Neuronal stem cell (in vitro differentiated cells): ENCODE data around the gene OR10G6.

Experiments
- DNase-seq: peaks from one replicate; pipeline ENCODE4 v3.0.0-alpha.2; 2013; ENCODE audit warnings: low spot score
- H2AFZ ChIP-seq: one replicate; pipeline ENCODE4 v1.6.1; 2013; ENCODE audit warnings: mild to moderate bottlenecking, low read length, inconsistent platforms
- H2AK5ac ChIP-seq: 2 replicates; pipeline ENCODE4 v1.6.1; 2013; ENCODE audit warnings: low read depth, mild to moderate bottlenecking, inconsistent platforms, low read length, moderate library complexity, mixed read lengths
- H2BK120ac ChIP-seq: 2 replicates; pipeline ENCODE4 v1.6.1; 2013; ENCODE audit warnings: low read depth, mild to moderate bottlenecking, inconsistent platforms, low read length, moderate library complexity, mixed read lengths
- H2BK12ac ChIP-seq: one replicate; pipeline ENCODE4 v1.6.1; 2013; ENCODE audit warnings: low read length, inconsistent platforms
- H2BK15ac ChIP-seq: 2 replicates; pipeline ENCODE4 v1.6.1; 2013; ENCODE audit warnings: mild to moderate bottlenecking, low read length, inconsistent platforms, mixed read lengths
- H2BK5ac ChIP-seq: one replicate; pipeline ENCODE4 v1.6.1; 2013; ENCODE audit warnings: inconsistent platforms, mild to moderate bottlenecking, low read length, moderate library complexity
- H3K14ac ChIP-seq: one replicate; pipeline ENCODE4 v1.6.1; 2013; ENCODE audit warnings: low read length, inconsistent platforms
- H3K18ac ChIP-seq: 2 replicates; pipeline ENCODE4 v1.6.1; 2013; ENCODE audit warnings: low read length, inconsistent platforms
- H3K23ac ChIP-seq: 2 replicates; pipeline ENCODE4 v1.6.1; 2013; ENCODE audit warnings: low read depth, mild to moderate bottlenecking, mixed read lengths, low read length, inconsistent platforms; ENCODE audit not compliant: poor library complexity
- H3K27ac ChIP-seq: replicated peaks from 3 replicates; pipeline ENCODE4 v1.5.1; 2013; ENCODE audit warnings: low read length, inconsistent platforms
- H3K27me3 ChIP-seq, 3 experiments: 2 replicates each; pipeline ENCODE4 v1.6.1; 2013; ENCODE audit warnings: low read length in 3 of 3, mild to moderate bottlenecking in 2 of 3, inconsistent platforms in 1 of 3, low read depth in 1 of 3, mixed read lengths in 1 of 3, moderate library complexity in 1 of 3; ENCODE audit not compliant: control insufficient read depth in 3 of 3, insufficient read depth in 3 of 3
- H3K36me3 ChIP-seq, 2 donors: replicated peaks in 1 of 2; 2 replicates each; pipeline ENCODE4 v1.6.1; 2013; ENCODE audit warnings: low read length in 2 of 2; ENCODE audit not compliant: control insufficient read depth in 2 of 2, insufficient read depth in 2 of 2
- H3K4ac ChIP-seq: 2 replicates; pipeline ENCODE4 v1.6.1; 2013; ENCODE audit warnings: inconsistent platforms, mild to moderate bottlenecking, low read length, moderate library complexity
- H3K4me1 ChIP-seq, 2 donors: 1 replicate in 1 of 2; 2 replicates in 1 of 2; pipeline ENCODE4 v1.6.1; 2013; ENCODE audit warnings: low read length in 2 of 2, low read depth in 1 of 2; ENCODE audit not compliant: control insufficient read depth in 2 of 2, insufficient read depth in 1 of 2
- H3K4me2 ChIP-seq: one replicate; pipeline ENCODE4 v1.6.1; 2013; ENCODE audit warnings: mild to moderate bottlenecking, low read length, inconsistent platforms; ENCODE audit not compliant: insufficient read depth, poor library complexity, severe bottlenecking
- H3K4me3 ChIP-seq, 2 donors: 2 replicates each; pipeline ENCODE4 v1.5.1; 2013; ENCODE audit warnings: low read length in 2 of 2, mild to moderate bottlenecking in 2 of 2, inconsistent platforms in 1 of 2, moderate library complexity in 1 of 2
- H3K79me1 ChIP-seq: one replicate; pipeline ENCODE4 v1.6.1; 2013; ENCODE audit warnings: low read depth, mild to moderate bottlenecking, inconsistent platforms, low read length, moderate library complexity
- H3K9ac ChIP-seq: one replicate; pipeline ENCODE4 v1.6.1; 2013; ENCODE audit warnings: mild to moderate bottlenecking, low read depth, low read length, inconsistent platforms; ENCODE audit not compliant: poor library complexity
- H3K9me3 ChIP-seq, 2 donors: replicated peaks in 1 of 2; 2 replicates each; pipeline versions ENCODE3 to v1.6.1; 2013; ENCODE audit warnings: low read length in 2 of 2, mild to moderate bottlenecking in 2 of 2, inconsistent platforms in 1 of 2, low read depth in 1 of 2, mixed read lengths in 1 of 2, moderate library complexity in 1 of 2; ENCODE audit not compliant: control insufficient read depth in 2 of 2, insufficient read depth in 1 of 2
- H4K8ac ChIP-seq: one replicate; pipeline ENCODE4 v1.6.1; 2013; ENCODE audit warnings: low read depth, mild to moderate bottlenecking, inconsistent platforms, low read length, moderate library complexity
- H4K91ac ChIP-seq: one replicate; pipeline ENCODE4 v1.6.1; 2013; ENCODE audit warnings: low read length, low read depth, mild to moderate bottlenecking, inconsistent platforms; ENCODE audit not compliant: poor library complexity
- WGBS, 2 donors: extraction: QIAGEN DNeasy Blood & Tissue Kit; methylation state at CpG; one replicate each; pipeline ENCODE4 v1.1.7; 2013; ENCODE audit warnings: missing lambda C conversion rate in 2 of 2, mixed read lengths in 1 of 2; ENCODE audit not compliant: insufficient read length in 2 of 2, insufficient replicate concordance in 1 of 2; ENCODE audit errors: extremely low coverage in 2 of 2; 5-methylcytosine and 5-hydroxymethylcytosine counted together

Gene OR10G6

DNA sequence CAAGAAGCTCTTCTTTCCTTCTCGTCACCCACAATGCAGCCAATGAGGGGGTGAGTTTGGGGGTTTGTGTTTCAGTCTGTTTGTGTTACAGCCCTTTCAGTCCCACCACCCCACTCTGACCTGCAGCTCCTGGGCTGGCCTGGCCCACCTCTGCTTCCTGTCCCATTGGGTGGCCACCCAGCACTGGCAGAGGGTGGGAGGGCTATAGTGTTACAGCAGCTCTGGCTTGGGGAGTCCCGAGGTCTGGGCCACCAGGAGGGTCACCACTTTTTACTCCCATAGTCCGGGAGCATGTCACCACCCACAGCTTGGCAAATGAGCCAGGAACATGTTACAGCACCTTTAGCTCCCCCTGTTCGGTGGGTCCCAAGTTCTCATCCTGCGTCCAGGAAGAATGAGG is 15.7 kb downstream of the OR10G6 start:
- H3K36me3 ChIP-seq: no peaks in the 10 kb centered on the region
- H3K9ac ChIP-seq: no peak overlapping the region
- no peak overlapping the region for H3K4me3 ChIP-seq
- no peaks in the 10 kb centered on the region for H3K9me3 ChIP-seq
- no peak overlapping the region for H3K4me2 ChIP-seq
- no peak overlapping the region for H3K27ac ChIP-seq
- H3K23ac ChIP-seq: no peak overlapping the region
- H3K4me1 ChIP-seq: peaks cover 0 to 5% of the 10 kb centered on the region in 2 donors
- H2BK5ac ChIP-seq: peak overlapping the region; percentile 2
- no peak overlapping the region for H3K4ac ChIP-seq
- no peak overlapping the region for H2BK15ac ChIP-seq
- no peak overlapping the region for H2BK12ac ChIP-seq
- no peaks in the 10 kb centered on the region for H3K79me1 ChIP-seq
- no peak overlapping the region for H3K14ac ChIP-seq
- H4K8ac ChIP-seq: no peak overlapping the region
- H3K18ac ChIP-seq: no peak overlapping the region
- H2BK120ac ChIP-seq: no peak overlapping the region
- H2AK5ac ChIP-seq: no peak overlapping the region
- no peak for DNase-seq
- no peak overlapping the region for H4K91ac ChIP-seq
- H3K27me3 ChIP-seq: no peaks in the 10 kb centered on the region
- WGBS, 2 donors: no CpG with 5 or more reads among the region's 5 CpGs
- H2AFZ ChIP-seq: no peak overlapping the region

DNA sequence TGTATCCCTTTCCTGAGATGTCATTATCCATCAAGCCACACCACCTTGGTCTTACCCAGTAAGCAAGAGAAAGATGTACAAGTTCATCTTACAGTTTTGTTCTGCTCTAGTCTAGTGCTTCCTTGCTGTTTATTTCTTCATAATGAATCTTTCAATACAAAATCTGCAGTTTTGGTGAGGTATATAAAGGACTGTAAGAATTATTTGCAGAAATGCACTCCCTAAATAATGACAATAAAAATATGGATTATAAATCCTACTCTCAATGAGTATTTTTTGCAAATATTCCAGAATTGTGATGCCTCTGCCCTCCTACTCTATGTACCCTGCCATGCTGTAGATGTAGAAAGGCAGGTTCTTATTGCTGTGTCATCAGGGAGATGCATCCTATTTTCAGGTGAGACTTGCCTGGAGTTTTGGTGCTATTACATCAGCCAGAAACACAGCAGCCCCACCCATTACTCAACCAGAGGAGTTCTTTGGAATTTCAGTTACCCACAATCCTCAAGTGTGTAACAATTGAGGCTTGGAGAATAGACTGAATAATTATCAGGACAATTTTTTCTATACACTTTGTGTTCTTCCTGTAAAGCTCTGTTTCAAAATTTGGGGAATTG is 17.1 kb downstream of the OR10G6 start, which contains the start of gene OR10S1:
TSS of gene OR10S1 (minus strand) at position 51 of the 617 bp plus-strand sequence. CDS start 117 bp downstream, outside the sequence.
- Histone ChIP-seq H3K4ac (peak within 1 kb of the TSS; percentile 1), H3K4me1 (peaks cover 0 to 5% of the 10 kb centered on the region in 2 donors), H3K79me1 (no peaks in the 10 kb centered on the region), H4K8ac (no peak within 1 kb of the TSS), H2BK12ac (peak within 1 kb of the TSS; percentile 67), H3K27me3 (no peaks in the 10 kb centered on the region), H2BK120ac (no peak within 1 kb of the TSS), H3K4me2 (no peak within 1 kb of the TSS), H3K36me3 (no peaks in the 10 kb centered on the region), H3K14ac (peak within 1 kb of the TSS; percentile 87), H3K9me3 (no peaks in the 10 kb centered on the region), H3K4me3 (peak within 1 kb of the TSS in 1 of 2 donors; percentile 5), H2BK5ac (no peak within 1 kb of the TSS), H2BK15ac (peak within 1 kb of the TSS; percentile 97), H3K9ac (peak within 1 kb of the TSS; percentile 66), H3K18ac (peak within 1 kb of the TSS; percentile 90), H4K91ac (no peak within 1 kb of the TSS), H2AK5ac (peak within 1 kb of the TSS; percentile 58), H2AFZ (no peak within 1 kb of the TSS), H3K23ac (peak within 1 kb of the TSS; percentile 58), H3K27ac (no peak within 1 kb of the TSS)
- DNase-seq: no peak

DNA sequence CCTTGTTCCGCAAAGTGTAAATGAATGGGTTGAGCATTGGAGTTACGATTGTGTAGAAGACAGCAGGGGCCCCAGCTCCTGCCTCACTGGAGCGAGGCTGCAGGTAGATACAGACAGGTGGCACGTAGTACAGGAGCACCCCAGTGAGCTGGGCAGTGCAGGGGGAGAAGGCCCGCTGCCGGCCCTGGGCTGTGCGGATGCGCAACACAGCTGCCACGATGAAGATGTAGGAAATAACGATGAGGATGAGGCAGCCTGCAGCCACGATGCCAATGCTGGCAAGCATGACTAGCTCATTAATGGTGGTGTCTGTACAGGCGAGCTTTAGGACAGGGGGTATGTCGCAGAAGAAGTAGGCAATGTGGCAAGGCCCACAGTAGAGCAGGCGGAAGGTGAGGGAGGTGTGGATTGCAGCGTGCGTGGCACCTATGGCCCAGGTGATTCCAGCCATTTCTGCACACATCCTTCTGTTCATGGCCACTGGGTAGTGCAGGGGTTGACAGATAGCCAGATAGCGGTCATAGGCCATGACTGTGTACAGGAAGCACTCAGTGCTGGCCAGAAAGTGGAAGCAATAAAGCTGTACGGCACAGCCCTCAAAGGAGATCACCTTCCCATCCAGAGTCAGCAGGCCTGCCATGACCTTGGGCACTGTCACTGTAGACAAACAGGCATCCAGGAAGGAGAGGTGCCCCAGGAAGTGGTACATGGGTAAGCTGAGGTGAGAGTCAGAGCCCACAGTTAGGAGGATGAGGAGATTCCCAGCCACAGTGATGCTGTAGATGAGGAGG is 18.0 kb downstream of the OR10G6 start:
- H3K4me2 ChIP-seq: no peak overlapping the region
- no peak overlapping the region for H2BK120ac ChIP-seq
- peak overlapping the region; percentile 90 for H3K18ac ChIP-seq
- H4K8ac ChIP-seq: no peak overlapping the region
- no peak for DNase-seq
- H2AFZ ChIP-seq: no peak overlapping the region
- H3K14ac ChIP-seq: peak overlapping the region; percentile 87
- H3K27me3 ChIP-seq: no peaks in the 10 kb centered on the region
- H3K4me1 ChIP-seq: peaks cover 0 to 5% of the 10 kb centered on the region in 2 donors
- no peak overlapping the region for H3K27ac ChIP-seq
- H3K4me3 ChIP-seq: peak overlapping the region in 1 of 2 donors; percentile 5
- H2BK12ac ChIP-seq: peak overlapping the region; percentile 67
- H2BK5ac ChIP-seq: no peak overlapping the region
- no peaks in the 10 kb centered on the region for H3K79me1 ChIP-seq
- H3K36me3 ChIP-seq: no peaks in the 10 kb centered on the region
- no CpG with 5 or more reads among the region's 18 CpGs for whole genome bisulfite sequencing, 2 donors
- peak overlapping the region; percentile 1 for H3K4ac ChIP-seq
- H3K9ac ChIP-seq: peak overlapping the region; percentile 66
- H2BK15ac ChIP-seq: peak overlapping the region; percentile 97
- peak overlapping the region; percentile 58 for H2AK5ac ChIP-seq
- H3K23ac ChIP-seq: peak overlapping the region; percentile 58
- no peak overlapping the region for H4K91ac ChIP-seq
- no peaks in the 10 kb centered on the region for H3K9me3 ChIP-seq

DNA sequence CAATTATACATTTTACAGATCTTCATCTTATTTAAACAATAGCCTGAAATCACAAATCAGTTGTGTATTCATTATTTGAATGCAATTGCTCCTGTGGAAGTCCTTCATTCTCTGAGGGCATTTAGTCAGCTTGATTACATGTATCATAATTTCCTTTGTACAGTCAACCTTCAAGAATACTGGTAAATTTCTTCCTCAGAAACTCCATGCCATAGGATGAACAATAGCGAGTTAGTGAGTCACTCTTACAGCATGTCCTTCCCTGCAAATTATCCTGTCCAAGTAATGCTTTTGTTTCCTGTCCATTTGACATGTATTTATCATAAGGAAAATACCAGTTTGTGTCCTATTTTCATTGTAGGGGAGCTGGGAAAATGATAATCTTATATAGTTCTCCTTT is 21.1 kb downstream of the OR10G6 start:
- Histone ChIP-seq H3K14ac (no peak overlapping the region), H4K91ac (no peak overlapping the region), H3K4me2 (no peak overlapping the region), H4K8ac (no peak overlapping the region), H3K79me1 (no peaks in the 10 kb centered on the region), H3K9ac (no peak overlapping the region), H3K4me1 (peaks cover 0 to 5% of the 10 kb centered on the region in 2 donors), H3K27me3 (no peaks in the 10 kb centered on the region), H2BK12ac (no peak overlapping the region), H2AK5ac (no peak overlapping the region), H3K4me3 (no peak overlapping the region), H3K23ac (no peak overlapping the region), H3K9me3 (no peaks in the 10 kb centered on the region), H3K36me3 (no peaks in the 10 kb centered on the region), H2AFZ (no peak overlapping the region), H3K27ac (no peak overlapping the region), H3K4ac (no peak overlapping the region), H2BK15ac (no peak overlapping the region), H2BK5ac (no peak overlapping the region), H3K18ac (no peak overlapping the region), H2BK120ac (no peak overlapping the region)
- WGBS, 2 donors: no CpG with 5 or more reads among the region's 1 CpG
- no peak for DNase-seq
